IPS-18a (cell line): Measurements from ENCODE around the gene ARHGAP24.

Source experiments
- H3K27ac ChIP-seq: one replicate; pipeline ENCODE4 v1.5.1; 2013; ENCODE audit warnings: low read length
- H3K27me3 ChIP-seq: one replicate; pipeline ENCODE4 v1.6.1; 2013; ENCODE audit warnings: mild to moderate bottlenecking, low read length; ENCODE audit not compliant: control insufficient read depth, insufficient read depth
- H3K36me3 ChIP-seq: one replicate; pipeline ENCODE4 v1.6.1; 2013; ENCODE audit warnings: low read depth, low read length; ENCODE audit not compliant: control insufficient read depth
- H3K4me1 ChIP-seq: one replicate; pipeline ENCODE4 v1.6.1; 2013; ENCODE audit warnings: low read depth, low read length; ENCODE audit not compliant: control insufficient read depth
- H3K4me3 ChIP-seq: one replicate; pipeline ENCODE4 v1.5.1; 2013; ENCODE audit warnings: low read length
- H3K9ac ChIP-seq: one replicate; pipeline ENCODE4 v1.6.1; 2013; ENCODE audit warnings: mild to moderate bottlenecking, low read length, moderate library complexity
- H3K9me3 ChIP-seq: one replicate; pipeline ENCODE4 v1.6.1; 2013; ENCODE audit warnings: low read depth, low read length; ENCODE audit not compliant: control insufficient read depth

The ARHGAP24 gene

GRCh38 chr4:85928775-85929591 is 454.0 kb downstream of the ARHGAP24 start:
- Histone ChIP-seq H3K27me3 (no peaks in the 10 kb centered on the region), H3K4me1 (peaks cover 31% of the 10 kb centered on the region), H3K4me3 (no peak overlapping the region), H3K9me3 (no peaks in the 10 kb centered on the region), H3K27ac (no peak overlapping the region), H3K36me3 (no peaks in the 10 kb centered on the region), H3K9ac (no peak overlapping the region)

- Histone ChIP-seq H3K27me3 (no peaks in the 10 kb centered on the region), H3K9ac (no peak overlapping the region), H3K4me1 (peaks cover 31% of the 10 kb centered on the region), H3K9me3 (no peaks in the 10 kb centered on the region), H3K4me3 (peak overlapping the region; percentile 39), H3K36me3 (no peaks in the 10 kb centered on the region), H3K27ac (no peak overlapping the region)
Observed at GRCh38 chr4:85929961-85930665, 455.2 kb downstream of the ARHGAP24 start.

- Histone ChIP-seq H3K27me3 (no peaks in the 10 kb centered on the region), H3K27ac (no peak overlapping the region), H3K4me1 (peaks cover 31% of the 10 kb centered on the region), H3K4me3 (no peak overlapping the region), H3K9me3 (no peaks in the 10 kb centered on the region), H3K36me3 (no peaks in the 10 kb centered on the region), H3K9ac (no peak overlapping the region)
Observed at GRCh38 chr4:85932500-85933290, 457.7 kb downstream of the ARHGAP24 start.

DNA sequence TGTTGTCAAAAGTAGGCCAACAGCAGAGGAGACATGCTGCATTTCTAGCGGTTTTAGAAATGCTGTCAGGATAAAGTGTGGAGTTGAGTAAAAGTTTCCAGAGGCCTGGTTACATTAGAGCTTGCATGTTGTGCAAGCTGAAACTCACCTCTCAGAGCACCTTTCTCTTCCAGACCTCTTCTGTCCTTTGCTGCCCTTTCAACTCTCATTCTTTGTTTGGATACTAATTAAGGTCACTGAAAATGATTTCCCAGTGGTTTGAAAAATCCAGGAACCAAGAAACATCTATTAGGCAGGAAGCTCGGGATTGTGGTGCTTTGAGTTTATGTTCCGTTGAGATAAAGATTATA is 458.3 kb downstream of the ARHGAP24 start:
- no peaks in the 10 kb centered on the region for H3K36me3 ChIP-seq
- H3K4me1 ChIP-seq, result peaks cover 31% of the 10 kb centered on the region
- H3K9me3 ChIP-seq, result no peaks in the 10 kb centered on the region
- H3K9ac ChIP-seq, result no peak overlapping the region
- no peak overlapping the region for H3K4me3 ChIP-seq
- H3K27ac ChIP-seq, result no peak overlapping the region
- H3K27me3 ChIP-seq, result no peaks in the 10 kb centered on the region

DNA sequence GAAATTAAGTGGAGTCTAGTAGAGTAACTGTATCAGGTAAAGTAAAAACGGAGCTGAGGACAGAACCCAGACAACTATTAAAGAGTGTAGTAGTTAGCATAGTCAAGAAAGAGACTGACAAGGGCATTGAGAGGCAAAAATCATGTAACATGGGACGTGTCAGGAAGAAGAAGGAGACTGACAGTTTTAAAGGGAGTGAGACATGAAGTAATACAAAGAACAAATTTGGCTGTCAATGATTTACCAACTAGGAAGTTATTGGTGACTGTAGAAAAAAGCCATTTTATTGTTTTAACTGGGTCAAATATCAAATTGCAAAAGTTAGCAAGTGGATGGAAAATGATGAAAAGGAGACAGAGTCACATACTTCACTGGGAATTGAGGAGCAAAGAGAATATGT is 462.6 kb downstream of the ARHGAP24 start:
- peaks cover 6% of the 10 kb centered on the region for H3K4me1 ChIP-seq
- H3K27ac ChIP-seq, result no peak overlapping the region
- no peaks in the 10 kb centered on the region for H3K9me3 ChIP-seq
- H3K9ac ChIP-seq, result no peak overlapping the region
- H3K27me3 ChIP-seq, result no peaks in the 10 kb centered on the region
- H3K36me3 ChIP-seq, result no peaks in the 10 kb centered on the region
- no peak overlapping the region for H3K4me3 ChIP-seq

- no peaks in the 10 kb centered on the region for H3K4me1 ChIP-seq
- no peak overlapping the region for H3K27ac ChIP-seq
- H3K4me3 ChIP-seq, result no peak overlapping the region
- H3K9ac ChIP-seq, result no peak overlapping the region
- no peaks in the 10 kb centered on the region for H3K36me3 ChIP-seq
- H3K27me3 ChIP-seq, result no peaks in the 10 kb centered on the region
- no peaks in the 10 kb centered on the region for H3K9me3 ChIP-seq
Observed at GRCh38 chr4:85938062-85938461, 463.1 kb downstream of the ARHGAP24 start.

- Histone ChIP-seq H3K9ac (no peak overlapping the region), H3K4me1 (no peaks in the 10 kb centered on the region), H3K27me3 (no peaks in the 10 kb centered on the region), H3K36me3 (no peaks in the 10 kb centered on the region), H3K9me3 (no peaks in the 10 kb centered on the region), H3K4me3 (no peak overlapping the region), H3K27ac (no peak overlapping the region)
Observed at GRCh38 chr4:85938902-85939301, 464.0 kb downstream of the ARHGAP24 start.

GRCh38 chr4:85939595-85939994 is 464.6 kb downstream of the ARHGAP24 start:
- Histone ChIP-seq H3K27ac (no peak overlapping the region), H3K4me3 (no peak overlapping the region), H3K9ac (no peak overlapping the region), H3K9me3 (no peaks in the 10 kb centered on the region), H3K36me3 (no peaks in the 10 kb centered on the region), H3K27me3 (no peaks in the 10 kb centered on the region), H3K4me1 (no peaks in the 10 kb centered on the region)

DNA sequence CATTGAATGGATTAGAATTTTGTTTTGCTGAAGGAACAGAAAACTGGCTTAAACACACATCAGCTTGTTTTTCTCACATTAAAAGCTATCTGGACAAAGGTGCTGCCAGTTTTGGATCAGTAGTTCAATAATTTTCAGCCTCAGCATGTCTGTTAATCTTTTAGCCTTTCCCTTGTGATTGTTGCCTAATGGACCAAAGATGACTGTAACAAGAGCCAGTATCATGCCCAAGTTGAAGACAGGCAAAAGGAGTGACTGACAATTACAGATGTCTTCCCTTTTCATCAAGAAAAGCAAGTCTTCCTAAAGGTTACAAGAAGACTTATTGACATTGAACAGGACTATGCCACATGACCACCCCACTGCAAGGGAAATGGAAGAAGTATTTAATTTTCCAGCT is 465.2 kb downstream of the ARHGAP24 start:
- Histone ChIP-seq H3K9ac (no peak overlapping the region), H3K36me3 (no peaks in the 10 kb centered on the region), H3K4me3 (no peak overlapping the region), H3K27ac (no peak overlapping the region), H3K9me3 (no peaks in the 10 kb centered on the region), H3K27me3 (no peaks in the 10 kb centered on the region), H3K4me1 (no peaks in the 10 kb centered on the region)

DNA sequence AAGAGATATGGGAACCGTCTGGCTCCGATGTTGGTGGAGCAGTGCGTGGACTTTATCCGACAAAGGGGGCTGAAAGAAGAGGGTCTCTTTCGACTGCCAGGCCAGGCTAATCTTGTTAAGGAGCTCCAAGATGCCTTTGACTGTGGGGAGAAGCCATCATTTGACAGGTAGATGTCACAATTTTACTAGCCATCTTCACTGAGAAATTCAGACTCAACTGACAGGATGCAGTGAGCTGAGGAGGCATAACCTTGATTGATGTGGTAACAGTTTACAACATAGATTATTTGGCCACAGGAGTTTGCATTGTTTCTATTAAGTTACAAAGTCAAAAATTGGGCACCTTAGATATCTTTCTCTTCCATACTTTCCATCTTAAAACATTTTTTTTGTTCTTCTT is 467.2 kb downstream of the ARHGAP24 start:
- Histone ChIP-seq H3K27me3 (no peaks in the 10 kb centered on the region), H3K36me3 (no peaks in the 10 kb centered on the region), H3K9me3 (no peaks in the 10 kb centered on the region), H3K9ac (no peak overlapping the region), H3K4me1 (no peaks in the 10 kb centered on the region), H3K27ac (no peak overlapping the region), H3K4me3 (no peak overlapping the region)

DNA sequence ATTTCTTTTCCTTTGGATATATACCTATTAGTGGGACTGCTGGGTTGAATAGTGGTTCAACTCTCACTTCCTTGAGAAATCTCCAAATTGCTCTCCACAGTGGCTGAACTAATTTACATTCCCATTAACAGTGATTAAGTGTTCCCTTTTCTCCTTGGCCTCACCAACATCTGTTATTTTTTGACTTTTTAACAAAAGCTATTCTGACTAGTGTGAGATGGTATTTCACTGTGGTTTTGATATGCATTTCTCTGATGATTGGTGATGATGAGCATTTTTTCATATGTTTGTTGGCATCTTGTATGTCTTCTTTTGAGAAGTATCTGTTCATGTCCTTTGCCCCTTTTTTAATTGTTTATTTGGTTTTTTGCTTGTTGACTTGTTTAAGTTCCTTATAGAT is 471.9 kb downstream of the ARHGAP24 start:
- no peaks in the 10 kb centered on the region for H3K27me3 ChIP-seq
- no peak overlapping the region for H3K27ac ChIP-seq

More for the DNA sequence above, 471.9 kb downstream of the ARHGAP24 start:
- Histone ChIP-seq H3K9ac (no peak overlapping the region), H3K36me3 (no peaks in the 10 kb centered on the region), H3K4me1 (no peaks in the 10 kb centered on the region), H3K9me3 (no peaks in the 10 kb centered on the region), H3K4me3 (no peak overlapping the region)
